Fibroblast of lung (primary cell): Measurements from ENCODE around the gene CD207. TPM values are rescaled to one million over a fixed set of nuclear protein-coding genes. Genes with fewer than 3 reads are reported as not detected.

Experiments used
- polyA plus RNA-seq, 2 donors: library from polyadenylated mRNA; depleted of rRNA in 1 of 2; stranded (reverse) in 1 of 2; unstranded in 1 of 2; fragments of >200 nt; gene quantifications; 2 replicates each; pipeline ENCODE4 v1.2.1, GENCODE V29; 2011 to 2012; ENCODE audit warnings: missing spikeins in 1 of 2
- total RNA-seq: library from RNA; depleted of rRNA; stranded (reverse); fragments of >200 nt; gene quantifications from 2 replicates; pipeline ENCODE4 v1.2.1, GENCODE V29; 2014

CD207 gene
- total and polyA plus RNA-seq, 2 donors (not counting 1 experiment from before 2014, with no cell fraction given): 0.03 TPM; not detected in 1

Other genes starting within 250 kb of the CD207 start
- gene ADD2, start 67.6 kb downstream of the CD207 start, total RNA-seq: 2.5 and 2.6 TPM in 2 replicates
- gene ADD2, start 67.6 kb downstream of the CD207 start, polyA plus RNA-seq: 0.22 and 2.5 TPM in 2 replicates
- gene FIGLA, start 45.2 kb downstream of the CD207 start, total RNA-seq: not detected in 2 replicates
- gene FIGLA, start 45.2 kb downstream of the CD207 start, polyA plus RNA-seq: not detected in 2 replicates
- not detected in 2 replicates for gene CLEC4F, start 15.2 kb downstream of the CD207 start, total RNA-seq
- not detected in 2 replicates for gene CLEC4F, start 15.2 kb downstream of the CD207 start, polyA plus RNA-seq
- 1.8 and 2.0 TPM in 2 replicates for gene VAX2, start 64.8 kb upstream of the CD207 start, total RNA-seq
- gene VAX2, start 64.8 kb upstream of the CD207 start, polyA plus RNA-seq: 0.85 and 0.94 TPM in 2 replicates
- gene ATP6V1B1, start 100.1 kb upstream of the CD207 start, total RNA-seq: 0.77 and 2.1 TPM in 2 replicates
- gene ATP6V1B1, start 100.1 kb upstream of the CD207 start, polyA plus RNA-seq: 0.85 and 1.0 TPM in 2 replicates
- 0.26 and 1.3 TPM in 2 replicates for gene ANKRD53, start 142.8 kb upstream of the CD207 start, total RNA-seq
- 0.58 and 2.0 TPM in 2 replicates for gene ANKRD53, start 142.8 kb upstream of the CD207 start, polyA plus RNA-seq
- 20.5 and 33.0 TPM in 2 replicates for gene TEX261, start 159.1 kb upstream of the CD207 start, total RNA-seq
- 72.6 and 96.1 TPM in 2 replicates for gene TEX261, start 159.1 kb upstream of the CD207 start, polyA plus RNA-seq
- gene NAGK, start 232.8 kb upstream of the CD207 start, total RNA-seq: 46.5 and 50.4 TPM in 2 replicates
- gene NAGK, start 232.8 kb upstream of the CD207 start, polyA plus RNA-seq: 121 and 136 TPM in 2 replicates